Erythroblast (primary cell): Measurements from ENCODE around the gene UNC5A.

Source experiments
- DNase-seq, 2 experiments: peaks; one replicate each; lab custom pipeline; 2025; lab: John Stamatoyannopoulos, UW
- GATA1 ChIP-seq: IDR thresholded peaks from 2 replicates; pipeline ENCODE4 v1.6.1; 2011; ENCODE audit warnings: low read depth, mild to moderate bottlenecking, control low read depth, low read length, moderate library complexity
- POLR2A ChIP-seq: IDR thresholded peaks from 2 replicates; pipeline ENCODE4 v1.6.1; 2011; ENCODE audit warnings: mild to moderate bottlenecking, low read length

UNC5A gene

GRCh38 chr5:176845392-176845713, 35.0 kb downstream of the UNC5A start:
- TF ChIP-seq GATA1: no peak
- no peak for TF ChIP-seq POLR2A
- DNase-seq: no peak

DNA sequence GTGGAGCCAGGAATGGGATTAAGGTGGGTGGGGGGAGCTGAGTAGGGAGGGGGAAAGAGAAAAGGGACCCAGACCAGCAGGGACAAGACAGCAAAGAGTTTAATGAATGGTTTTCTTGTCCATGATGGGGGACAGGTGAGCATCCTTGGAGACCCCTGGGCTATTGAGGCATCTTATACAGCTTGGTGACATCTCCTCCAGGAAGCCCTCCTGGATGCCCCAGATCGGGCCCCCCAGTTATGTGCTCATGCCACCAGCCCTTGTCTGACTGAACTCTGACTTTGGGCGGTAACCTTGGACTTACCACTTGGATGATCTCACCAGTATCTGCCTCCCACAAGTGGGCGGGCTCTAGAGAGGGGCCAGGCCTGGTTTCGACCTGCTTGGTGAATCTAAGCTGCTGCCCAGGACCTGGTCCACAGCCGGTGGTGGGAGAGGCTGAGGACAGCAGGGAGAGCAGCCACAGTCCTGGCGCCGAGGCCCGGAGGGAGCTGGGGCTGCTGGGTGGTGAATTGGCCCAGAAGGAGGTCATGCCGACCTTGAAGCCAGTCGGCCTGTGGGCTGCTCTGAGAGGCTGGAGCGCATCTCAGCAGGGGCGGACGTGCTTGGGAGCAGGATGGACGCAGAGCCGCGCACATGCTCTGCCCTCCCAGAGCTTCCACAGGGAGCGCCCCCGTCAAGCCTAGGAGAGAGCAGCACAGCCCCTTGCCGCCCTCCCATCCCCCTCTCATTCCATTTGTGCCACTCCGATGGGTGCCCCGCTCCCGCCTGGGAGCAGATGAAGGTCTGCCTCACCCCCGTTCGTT, 36.2 kb downstream of the UNC5A start:
- peak in 1 of 2 experiments; percentile 15 for DNase-seq
- no peak for TF ChIP-seq POLR2A
- TF ChIP-seq GATA1: no peak

DNA sequence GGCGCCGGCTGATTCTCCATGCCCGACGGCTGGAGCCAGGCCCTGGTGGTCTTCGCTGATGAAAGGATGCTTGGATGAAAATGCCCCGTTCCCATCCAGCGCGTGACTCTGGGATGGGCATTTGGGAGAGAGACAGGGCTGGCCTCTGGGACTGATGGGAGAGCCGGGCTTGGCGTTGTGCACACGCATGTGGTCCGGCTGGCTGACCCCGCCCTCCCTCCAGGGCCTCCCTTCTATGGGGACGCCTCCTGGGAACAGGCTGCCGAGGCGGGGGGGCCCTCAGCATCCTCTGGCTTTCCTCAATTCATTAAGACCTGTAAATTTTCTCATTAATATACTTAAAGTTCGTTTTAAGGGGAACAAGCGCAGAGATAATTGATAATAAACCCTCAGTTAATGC, 36.8 kb downstream of the UNC5A start:
- TF ChIP-seq POLR2A: no peak
- no peak for TF ChIP-seq GATA1
- no peak for DNase-seq

- TF ChIP-seq GATA1 (no peak), POLR2A (no peak)
- DNase-seq: no peak
Observed at GRCh38 chr5:176847726-176848290, 37.4 kb downstream of the UNC5A start.

GRCh38 chr5:176848651-176849050, 38.3 kb downstream of the UNC5A start:
- no peak for DNase-seq
- TF ChIP-seq POLR2A (no peak), GATA1 (no peak)

- TF ChIP-seq POLR2A (no peak), GATA1 (no peak)
- no peak for DNase-seq
Observed at GRCh38 chr5:176849611-176850227, 39.4 kb downstream of the UNC5A start.

- TF ChIP-seq GATA1: no peak
- TF ChIP-seq POLR2A: no peak
- DNase-seq: no peak
Observed at GRCh38 chr5:176850371-176851245, 40.2 kb downstream of the UNC5A start.

- TF ChIP-seq POLR2A: no peak
- no peak for TF ChIP-seq GATA1
- no peak for DNase-seq
Observed at GRCh38 chr5:176851380-176851779, 41.0 kb downstream of the UNC5A start.

GRCh38 chr5:176851871-176852658, 41.7 kb downstream of the UNC5A start:
- DNase-seq: no peak
- TF ChIP-seq GATA1 (no peak), POLR2A (no peak)

GRCh38 chr5:176853151-176853778, 42.9 kb downstream of the UNC5A start:
- no peak for TF ChIP-seq POLR2A
- no peak for TF ChIP-seq GATA1
- DNase-seq: no peak

GRCh38 chr5:176854164-176854563, 43.8 kb downstream of the UNC5A start:
- DNase-seq: no peak
- TF ChIP-seq GATA1 (no peak), POLR2A (no peak)

GRCh38 chr5:176855598-176855997, 45.2 kb downstream of the UNC5A start:
- no peak for DNase-seq
- TF ChIP-seq GATA1 (no peak), POLR2A (no peak)
